HCT116 (cell line): Measurements from ENCODE around the gene MT2A. TPM values are rescaled to one million over a fixed set of nuclear protein-coding genes. Genes with fewer than 3 reads are reported as not detected.

Source experiments
- ATAC-seq: fragments of 200-7000 bp; cut with Tn5 transposase; 2 replicates; pipeline ENCODE4 v1.9.1; 2020; ENCODE audit warnings: mild to moderate bottlenecking, moderate library complexity
- BruUV-seq: library from RNA; stranded (reverse); fragments of 400-500 nt; replicated peaks from 2 replicates; lab custom pipeline; 2021; lab: Mats Ljungman, UMichigan
- CTCF ChIA-PET: fragments of 300-600 bp; sonication (Branson Sonifier 250); formaldehyde crosslinking; loops from one replicate; lab custom pipeline; 2021; ENCODE audit warnings: antibody characterized with exemption; lab: Charles Lee
- POLR2A ChIA-PET: fragments of 300-600, 350-600 bp; sonication (Branson Sonifier 250); formaldehyde crosslinking; loops from one replicate; lab custom pipeline; 2021; ENCODE audit warnings: antibody characterized with exemption; lab: Charles Lee
- RAD21 ChIA-PET, 2 experiments: fragments of 300-600 bp; sonication (Branson Sonifier 250); formaldehyde crosslinking; loops; one replicate each; lab custom pipeline; 2023; ENCODE audit warnings: low total read pairs in 2 of 2; ENCODE audit not compliant: uncharacterized antibody in 2 of 2, unreplicated experiment in 2 of 2, low non-redundant PET in 1 of 2; lab: Charles Lee
- DNase-seq: peaks from one replicate; pipeline ENCODE4 v3.0.0-alpha.2; 2010; ENCODE audit warnings: low read depth, low spot score
- H2AFZ ChIP-seq: fragments of 200-600 bp; shearing (Covaris generic), sonication (generic); 2 replicates; pipeline ENCODE4 v1.6.1; 2017; ENCODE audit warnings: low read depth, mixed run types, mixed read lengths, antibody characterized with exemption, low read length; ENCODE audit not compliant: poor library complexity, severe bottlenecking
- H3K27ac ChIP-seq: 2 replicates; pipeline ENCODE4 v1.5.1; 2012; ENCODE audit warnings: low read depth, low read length
- H3K27me3 ChIP-seq: fragments of 200-600 bp; sonication (generic); 2 replicates; pipeline ENCODE4 v1.6.1; 2016; ENCODE audit warnings: mixed run types, low read length, mixed read lengths; ENCODE audit not compliant: insufficient read depth
- H3K36me3 ChIP-seq, 2 experiments: fragments of 200-500 bp in 1 of 2; fragments of 200-600 bp in 1 of 2; sonication (Bioruptor generic) in 1 of 2; sonication (generic) in 1 of 2; 2 replicates each; pipeline versions ENCODE4 v1.5.1 to v1.6.1; 2014 to 2016; ENCODE audit warnings: low read length in 2 of 2, inconsistent platforms in 1 of 2, mixed read lengths in 1 of 2, mixed run types in 1 of 2; ENCODE audit not compliant: insufficient read depth in 2 of 2, control insufficient read depth in 1 of 2
- H3K4me1 ChIP-seq, 2 experiments: fragments of 200-600 bp in 1 of 2; sonication (generic) in 1 of 2; 2 replicates each; pipeline versions ENCODE4 v1.5.1 to v1.6.1; 2012 to 2017; ENCODE audit warnings: low read length in 2 of 2, inconsistent platforms in 1 of 2, mild to moderate bottlenecking in 1 of 2, mixed read lengths in 1 of 2, mixed run types in 1 of 2, moderate library complexity in 1 of 2; ENCODE audit not compliant: insufficient read depth in 2 of 2, control insufficient read depth in 1 of 2
- H3K4me2 ChIP-seq: fragments of 200-600 bp; sonication (generic); 2 replicates; pipeline ENCODE4 v1.6.1; 2017; ENCODE audit warnings: mixed run types, low read length, mixed read lengths
- H3K4me3 ChIP-seq, 2 experiments: fragments of 200-600 bp in 1 of 2; sonication (generic) in 1 of 2; replicated peaks in 1 of 2; 2 replicates each; pipeline ENCODE4 v1.5.1; 2011 to 2016; ENCODE audit warnings: low read length in 2 of 2, control low read depth in 1 of 2, low read depth in 1 of 2, mild to moderate bottlenecking in 1 of 2, mixed read lengths in 1 of 2, mixed run types in 1 of 2
- H3K79me2 ChIP-seq: fragments of 200-600 bp; sonication (generic); 2 replicates; pipeline ENCODE4 v1.6.1; 2017; ENCODE audit warnings: mild to moderate bottlenecking, mixed run types, low read length, moderate library complexity, mixed read lengths; ENCODE audit not compliant: insufficient read depth
- H3K9ac ChIP-seq: fragments of 200-600 bp; sonication (generic); 2 replicates; pipeline ENCODE4 v1.6.1; 2016; ENCODE audit warnings: low read length, mixed read lengths
- H3K9me2 ChIP-seq: fragments of 200-600 bp; sonication (generic), shearing (Covaris generic); 2 replicates; pipeline ENCODE4 v1.6.1; 2017; ENCODE audit warnings: mixed run types, mild to moderate bottlenecking, moderate library complexity; ENCODE audit not compliant: insufficient read depth
- H3K9me3 ChIP-seq, 2 experiments: fragments of 200-500 bp in 1 of 2; fragments of 200-600 bp in 1 of 2; sonication (Bioruptor generic) in 1 of 2; sonication (generic) in 1 of 2; 2 replicates each; pipeline ENCODE4 v1.6.1; 2014 to 2017; ENCODE audit warnings: low read length in 2 of 2, mixed read lengths in 2 of 2, inconsistent platforms in 1 of 2, low read depth in 1 of 2, mild to moderate bottlenecking in 1 of 2, mixed run types in 1 of 2, moderate library complexity in 1 of 2; ENCODE audit not compliant: control insufficient read depth in 1 of 2, insufficient read depth in 1 of 2
- H4K20me1 ChIP-seq: fragments of 200-600 bp; sonication (generic), shearing (Covaris generic); 2 replicates; pipeline ENCODE4 v1.6.1; 2017; ENCODE audit warnings: mixed run types, mild to moderate bottlenecking, moderate library complexity; ENCODE audit not compliant: insufficient read depth
- POLR2A ChIP-seq: IDR thresholded peaks from 2 replicates; pipeline ENCODE4 v1.7.0; 2011; ENCODE audit warnings: borderline replicate concordance; ENCODE audit not compliant: insufficient read depth, insufficient read length; ENCODE audit errors: extremely low read depth
- RAD21 ChIP-seq: IDR thresholded peaks from 2 replicates; pipeline ENCODE4 v1.6.1; 2012; ENCODE audit warnings: low read depth, mild to moderate bottlenecking
- SIN3A ChIP-seq: IDR thresholded peaks from 2 replicates; pipeline ENCODE4 v1.6.1; 2012; ENCODE audit warnings: low read depth
- intact Hi-C: fragments of 100-400 bp; cut with micrococcal nuclease; formaldehyde crosslinking; loops from 2 replicates; pipeline ENCODE4 v1.10.0; 2022
- total RNA-seq: library from RNA; stranded (reverse); gene quantifications from one replicate; pipeline ENCODE4 v1.2.1, GENCODE V29; 2021; ENCODE audit not compliant: unreplicated experiment
- TF ChIP-seq, protein P1 (sequence below): IDR thresholded peaks from 2 replicates; pipeline ENCODE4 v1.6.1; 2012; ENCODE audit warnings: low read depth
- TF ChIP-seq, protein P2 (sequence below): IDR thresholded peaks from 2 replicates; pipeline ENCODE4 v1.6.1; 2011; ENCODE audit warnings: mild to moderate bottlenecking, low read length, moderate library complexity; ENCODE audit not compliant: insufficient replicate concordance; ENCODE audit errors: extremely low read depth

Gene MT2A
- total RNA-seq, 1 experiment from 2014 or later = 710 TPM

- TF ChIP-seq, protein P1, sequence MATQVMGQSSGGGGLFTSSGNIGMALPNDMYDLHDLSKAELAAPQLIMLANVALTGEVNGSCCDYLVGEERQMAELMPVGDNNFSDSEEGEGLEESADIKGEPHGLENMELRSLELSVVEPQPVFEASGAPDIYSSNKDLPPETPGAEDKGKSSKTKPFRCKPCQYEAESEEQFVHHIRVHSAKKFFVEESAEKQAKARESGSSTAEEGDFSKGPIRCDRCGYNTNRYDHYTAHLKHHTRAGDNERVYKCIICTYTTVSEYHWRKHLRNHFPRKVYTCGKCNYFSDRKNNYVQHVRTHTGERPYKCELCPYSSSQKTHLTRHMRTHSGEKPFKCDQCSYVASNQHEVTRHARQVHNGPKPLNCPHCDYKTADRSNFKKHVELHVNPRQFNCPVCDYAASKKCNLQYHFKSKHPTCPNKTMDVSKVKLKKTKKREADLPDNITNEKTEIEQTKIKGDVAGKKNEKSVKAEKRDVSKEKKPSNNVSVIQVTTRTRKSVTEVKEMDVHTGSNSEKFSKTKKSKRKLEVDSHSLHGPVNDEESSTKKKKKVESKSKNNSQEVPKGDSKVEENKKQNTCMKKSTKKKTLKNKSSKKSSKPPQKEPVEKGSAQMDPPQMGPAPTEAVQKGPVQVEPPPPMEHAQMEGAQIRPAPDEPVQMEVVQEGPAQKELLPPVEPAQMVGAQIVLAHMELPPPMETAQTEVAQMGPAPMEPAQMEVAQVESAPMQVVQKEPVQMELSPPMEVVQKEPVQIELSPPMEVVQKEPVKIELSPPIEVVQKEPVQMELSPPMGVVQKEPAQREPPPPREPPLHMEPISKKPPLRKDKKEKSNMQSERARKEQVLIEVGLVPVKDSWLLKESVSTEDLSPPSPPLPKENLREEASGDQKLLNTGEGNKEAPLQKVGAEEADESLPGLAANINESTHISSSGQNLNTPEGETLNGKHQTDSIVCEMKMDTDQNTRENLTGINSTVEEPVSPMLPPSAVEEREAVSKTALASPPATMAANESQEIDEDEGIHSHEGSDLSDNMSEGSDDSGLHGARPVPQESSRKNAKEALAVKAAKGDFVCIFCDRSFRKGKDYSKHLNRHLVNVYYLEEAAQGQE = no peak
- TF ChIP-seq RAD21 (no peak), SIN3A (no peak), POLR2A (no peak)
- TF ChIP-seq, protein P2, sequence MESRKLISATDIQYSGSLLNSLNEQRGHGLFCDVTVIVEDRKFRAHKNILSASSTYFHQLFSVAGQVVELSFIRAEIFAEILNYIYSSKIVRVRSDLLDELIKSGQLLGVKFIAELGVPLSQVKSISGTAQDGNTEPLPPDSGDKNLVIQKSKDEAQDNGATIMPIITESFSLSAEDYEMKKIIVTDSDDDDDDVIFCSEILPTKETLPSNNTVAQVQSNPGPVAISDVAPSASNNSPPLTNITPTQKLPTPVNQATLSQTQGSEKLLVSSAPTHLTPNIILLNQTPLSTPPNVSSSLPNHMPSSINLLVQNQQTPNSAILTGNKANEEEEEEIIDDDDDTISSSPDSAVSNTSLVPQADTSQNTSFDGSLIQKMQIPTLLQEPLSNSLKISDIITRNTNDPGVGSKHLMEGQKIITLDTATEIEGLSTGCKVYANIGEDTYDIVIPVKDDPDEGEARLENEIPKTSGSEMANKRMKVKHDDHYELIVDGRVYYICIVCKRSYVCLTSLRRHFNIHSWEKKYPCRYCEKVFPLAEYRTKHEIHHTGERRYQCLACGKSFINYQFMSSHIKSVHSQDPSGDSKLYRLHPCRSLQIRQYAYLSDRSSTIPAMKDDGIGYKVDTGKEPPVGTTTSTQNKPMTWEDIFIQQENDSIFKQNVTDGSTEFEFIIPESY = no peak
- ATAC-seq (no peak), DNase-seq (no peak)
- Histone ChIP-seq H3K79me2 (no peaks in the 10 kb centered on the region), H3K9me2 (no peaks in the 10 kb centered on the region), H3K27me3 (peaks cover 18% of the 10 kb centered on the region), H4K20me1 (no peaks in the 10 kb centered on the region), H3K4me3 (no peak overlapping the region), H3K36me3 (no peaks in the 10 kb centered on the region), H2AFZ (no peak overlapping the region), H3K9ac (no peak overlapping the region), H3K4me1 (no peaks in the 10 kb centered on the region), H3K9me3 (no peaks in the 10 kb centered on the region), H3K27ac (no peak overlapping the region), H3K4me2 (no peak overlapping the region)
- CTCF ChIA-PET = no interaction called here
- BruUV-seq = no TSS peak
- RAD21 ChIA-PET = no interaction called here
- POLR2A ChIA-PET = no interaction called here
- intact Hi-C loops = no loop called here
Observed at GRCh38 chr16:56559109-56559508, 49.3 kb upstream of the MT2A start.
